HepG2 (cell line): ENCODE data around the gene ZNF500. TPM values are rescaled to one million over a fixed set of nuclear protein-coding genes. Genes with fewer than 3 reads are reported as not detected.

Experiments
- CHD4 ChIP-seq: fragments of 200-600 bp; sonication (generic); IDR thresholded peaks from 2 replicates; pipeline ENCODE4 v1.7.0; 2017; ENCODE audit warnings: mild to moderate bottlenecking, low read length, borderline replicate concordance
- GATAD1 ChIP-seq: IDR thresholded peaks from 2 replicates; pipeline ENCODE4 v1.6.1; 2016; ENCODE audit warnings: missing genetic modification reagents, missing compliant biosample characterization
- HDAC6 ChIP-seq: fragments of 200-600 bp; sonication (generic); IDR thresholded peaks from 2 replicates; pipeline ENCODE4 v1.7.0; 2017; ENCODE audit warnings: mild to moderate bottlenecking, antibody characterized with exemption, low read length, low read depth
- JDP2 ChIP-seq: sonication (generic); formaldehyde crosslinking; IDR thresholded peaks from 2 replicates; pipeline ENCODE4 v1.8.1; 2022; ENCODE audit warnings: missing genetic modification reagents, borderline replicate concordance
- JUN ChIP-seq: sonication (generic); formaldehyde crosslinking; IDR thresholded peaks from 2 replicates; pipeline ENCODE4 v1.4.0; 2020; ENCODE audit warnings: mild to moderate bottlenecking, missing genetic modification reagents
- NR2F2 ChIP-seq: IDR thresholded peaks from 2 replicates; pipeline ENCODE4 v1.6.1; 2012; ENCODE audit warnings: low read depth, inconsistent platforms, borderline replicate concordance
- SMC3 ChIP-seq: IDR thresholded peaks from 2 replicates; pipeline ENCODE4 v1.6.1; 2011; ENCODE audit warnings: low read length, improper control_type of control experiment
- TBX2 ChIP-seq: sonication (generic); formaldehyde crosslinking; IDR thresholded peaks from 2 replicates; pipeline ENCODE4 v1.5.0; 2020; ENCODE audit warnings: missing genetic modification reagents, mild to moderate bottlenecking, borderline replicate concordance
- XBP1 ChIP-seq: sonication (generic); formaldehyde crosslinking; IDR thresholded peaks from 2 replicates; pipeline ENCODE4 v1.5.0; 2020; ENCODE audit warnings: missing genetic modification reagents
- ZBTB7B ChIP-seq: sonication (generic); formaldehyde crosslinking; IDR thresholded peaks from 2 replicates; pipeline ENCODE4 v1.4.0; 2020; ENCODE audit warnings: missing genetic modification reagents
- ZNF143 ChIP-seq: sonication (generic); formaldehyde crosslinking; IDR thresholded peaks from 2 replicates; pipeline ENCODE4 v1.4.0; 2020; ENCODE audit warnings: missing genetic modification reagents
- ZNF557 ChIP-seq: sonication (generic); formaldehyde crosslinking; IDR thresholded peaks from 2 replicates; pipeline ENCODE4 v1.4.0; 2020; ENCODE audit warnings: missing genetic modification reagents
- ZNF776 ChIP-seq: sonication (generic); formaldehyde crosslinking; IDR thresholded peaks from 2 replicates; pipeline ENCODE4 v1.4.0; 2020; ENCODE audit warnings: mild to moderate bottlenecking, missing genetic modification reagents
- ZNF788 ChIP-seq: sonication (generic); formaldehyde crosslinking; IDR thresholded peaks from 2 replicates; pipeline ENCODE4 v1.5.0; 2020; ENCODE audit warnings: mild to moderate bottlenecking, missing genetic modification reagents, borderline replicate concordance
- polyA plus RNA-seq, 8 experiments: library from polyadenylated mRNA; depleted of rRNA in 3 of 8; stranded (reverse) in 7 of 8; unstranded in 1 of 8; fragments of >200 nt; fragmentation: Illumina TruSeq in 4 of 8; extraction: Trizol in 4 of 8; gene quantifications; 2 replicates each; pipeline versions ENCODE4 v1.2.1 to v1.2.3, GENCODE V29; 2011 to 2016; ENCODE audit warnings: low read depth in 4 of 8, missing spikeins in 1 of 8, mixed read lengths in 1 of 8; ENCODE audit not compliant: insufficient read depth in 1 of 8
- total RNA-seq, 5 experiments: library from RNA; depleted of rRNA; stranded (reverse); fragments of >200 nt; fragmentation: Illumina TruSeq; extraction: Trizol; gene quantifications; 2 replicates each; pipeline ENCODE4 v1.2.3, GENCODE V29; 2016; ENCODE audit warnings: low read depth in 1 of 5
- TF ChIP-seq, protein P1 (sequence below): sonication (generic); formaldehyde crosslinking; IDR thresholded peaks from 2 replicates; pipeline ENCODE4 v1.4.0; 2020; ENCODE audit warnings: mild to moderate bottlenecking, missing genetic modification reagents
- TF ChIP-seq, protein P2 (sequence below): sonication (generic); formaldehyde crosslinking; IDR thresholded peaks from 2 replicates; pipeline ENCODE4 v1.9.0; 2021; ENCODE audit warnings: missing genetic modification reagents, borderline replicate concordance
- TF ChIP-seq, protein P3 (sequence below): sonication (generic); formaldehyde crosslinking; IDR thresholded peaks from 2 replicates; pipeline ENCODE4 v1.4.0; 2020; ENCODE audit warnings: mild to moderate bottlenecking, missing genetic modification reagents
- TF ChIP-seq, protein P4 (sequence below), 2 experiments: sonication (generic) in 1 of 2; formaldehyde crosslinking in 1 of 2; IDR thresholded peaks; 2 replicates each; pipeline versions ENCODE4 v1.4.0 to v1.6.1; 2018 to 2020; ENCODE audit warnings: missing genetic modification reagents in 2 of 2, borderline replicate concordance in 1 of 2, low read depth in 1 of 2, mild to moderate bottlenecking in 1 of 2, missing biosample characterization in 1 of 2

Gene ZNF500
- total and polyA plus RNA-seq, 2 of the 13 experiments (the other 11 are each of a cell fraction or from before 2014, with no cell fraction given) = 6.1 to 12.2 TPM

GRCh38 chr16:4800290-4801041 lies 33.5 kb upstream of the ZNF500 start (continued):
- TF ChIP-seq, protein P1, sequence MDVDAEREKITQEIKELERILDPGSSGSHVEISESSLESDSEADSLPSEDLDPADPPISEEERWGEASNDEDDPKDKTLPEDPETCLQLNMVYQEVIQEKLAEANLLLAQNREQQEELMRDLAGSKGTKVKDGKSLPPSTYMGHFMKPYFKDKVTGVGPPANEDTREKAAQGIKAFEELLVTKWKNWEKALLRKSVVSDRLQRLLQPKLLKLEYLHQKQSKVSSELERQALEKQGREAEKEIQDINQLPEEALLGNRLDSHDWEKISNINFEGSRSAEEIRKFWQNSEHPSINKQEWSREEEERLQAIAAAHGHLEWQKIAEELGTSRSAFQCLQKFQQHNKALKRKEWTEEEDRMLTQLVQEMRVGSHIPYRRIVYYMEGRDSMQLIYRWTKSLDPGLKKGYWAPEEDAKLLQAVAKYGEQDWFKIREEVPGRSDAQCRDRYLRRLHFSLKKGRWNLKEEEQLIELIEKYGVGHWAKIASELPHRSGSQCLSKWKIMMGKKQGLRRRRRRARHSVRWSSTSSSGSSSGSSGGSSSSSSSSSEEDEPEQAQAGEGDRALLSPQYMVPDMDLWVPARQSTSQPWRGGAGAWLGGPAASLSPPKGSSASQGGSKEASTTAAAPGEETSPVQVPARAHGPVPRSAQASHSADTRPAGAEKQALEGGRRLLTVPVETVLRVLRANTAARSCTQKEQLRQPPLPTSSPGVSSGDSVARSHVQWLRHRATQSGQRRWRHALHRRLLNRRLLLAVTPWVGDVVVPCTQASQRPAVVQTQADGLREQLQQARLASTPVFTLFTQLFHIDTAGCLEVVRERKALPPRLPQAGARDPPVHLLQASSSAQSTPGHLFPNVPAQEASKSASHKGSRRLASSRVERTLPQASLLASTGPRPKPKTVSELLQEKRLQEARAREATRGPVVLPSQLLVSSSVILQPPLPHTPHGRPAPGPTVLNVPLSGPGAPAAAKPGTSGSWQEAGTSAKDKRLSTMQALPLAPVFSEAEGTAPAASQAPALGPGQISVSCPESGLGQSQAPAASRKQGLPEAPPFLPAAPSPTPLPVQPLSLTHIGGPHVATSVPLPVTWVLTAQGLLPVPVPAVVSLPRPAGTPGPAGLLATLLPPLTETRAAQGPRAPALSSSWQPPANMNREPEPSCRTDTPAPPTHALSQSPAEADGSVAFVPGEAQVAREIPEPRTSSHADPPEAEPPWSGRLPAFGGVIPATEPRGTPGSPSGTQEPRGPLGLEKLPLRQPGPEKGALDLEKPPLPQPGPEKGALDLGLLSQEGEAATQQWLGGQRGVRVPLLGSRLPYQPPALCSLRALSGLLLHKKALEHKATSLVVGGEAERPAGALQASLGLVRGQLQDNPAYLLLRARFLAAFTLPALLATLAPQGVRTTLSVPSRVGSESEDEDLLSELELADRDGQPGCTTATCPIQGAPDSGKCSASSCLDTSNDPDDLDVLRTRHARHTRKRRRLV (CRISPR knock-in tag) = no peak
- TF ChIP-seq SMC3 = no peak
- no peak for TF ChIP-seq JDP2
- no peak for TF ChIP-seq ZBTB7B (CRISPR knock-in tag)
- TF ChIP-seq, protein P2, sequence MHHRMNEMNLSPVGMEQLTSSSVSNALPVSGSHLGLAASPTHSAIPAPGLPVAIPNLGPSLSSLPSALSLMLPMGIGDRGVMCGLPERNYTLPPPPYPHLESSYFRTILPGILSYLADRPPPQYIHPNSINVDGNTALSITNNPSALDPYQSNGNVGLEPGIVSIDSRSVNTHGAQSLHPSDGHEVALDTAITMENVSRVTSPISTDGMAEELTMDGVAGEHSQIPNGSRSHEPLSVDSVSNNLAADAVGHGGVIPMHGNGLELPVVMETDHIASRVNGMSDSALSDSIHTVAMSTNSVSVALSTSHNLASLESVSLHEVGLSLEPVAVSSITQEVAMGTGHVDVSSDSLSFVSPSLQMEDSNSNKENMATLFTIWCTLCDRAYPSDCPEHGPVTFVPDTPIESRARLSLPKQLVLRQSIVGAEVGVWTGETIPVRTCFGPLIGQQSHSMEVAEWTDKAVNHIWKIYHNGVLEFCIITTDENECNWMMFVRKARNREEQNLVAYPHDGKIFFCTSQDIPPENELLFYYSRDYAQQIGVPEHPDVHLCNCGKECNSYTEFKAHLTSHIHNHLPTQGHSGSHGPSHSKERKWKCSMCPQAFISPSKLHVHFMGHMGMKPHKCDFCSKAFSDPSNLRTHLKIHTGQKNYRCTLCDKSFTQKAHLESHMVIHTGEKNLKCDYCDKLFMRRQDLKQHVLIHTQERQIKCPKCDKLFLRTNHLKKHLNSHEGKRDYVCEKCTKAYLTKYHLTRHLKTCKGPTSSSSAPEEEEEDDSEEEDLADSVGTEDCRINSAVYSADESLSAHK (CRISPR knock-in tag) = no peak
- no peak for TF ChIP-seq HDAC6
- TF ChIP-seq JUN (CRISPR knock-in tag) = no peak
- TF ChIP-seq, protein P3, sequence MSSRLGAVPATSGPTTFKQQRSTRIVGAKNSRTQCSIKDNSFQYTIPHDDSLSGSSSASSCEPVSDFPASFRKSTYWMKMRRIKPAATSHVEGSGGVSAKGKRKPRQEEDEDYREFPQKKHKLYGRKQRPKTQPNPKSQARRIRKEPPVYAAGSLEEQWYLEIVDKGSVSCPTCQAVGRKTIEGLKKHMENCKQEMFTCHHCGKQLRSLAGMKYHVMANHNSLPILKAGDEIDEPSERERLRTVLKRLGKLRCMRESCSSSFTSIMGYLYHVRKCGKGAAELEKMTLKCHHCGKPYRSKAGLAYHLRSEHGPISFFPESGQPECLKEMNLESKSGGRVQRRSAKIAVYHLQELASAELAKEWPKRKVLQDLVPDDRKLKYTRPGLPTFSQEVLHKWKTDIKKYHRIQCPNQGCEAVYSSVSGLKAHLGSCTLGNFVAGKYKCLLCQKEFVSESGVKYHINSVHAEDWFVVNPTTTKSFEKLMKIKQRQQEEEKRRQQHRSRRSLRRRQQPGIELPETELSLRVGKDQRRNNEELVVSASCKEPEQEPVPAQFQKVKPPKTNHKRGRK (CRISPR knock-in tag) = no peak
- peak; percentile 27; the same call in 1 of the 2 replicates for TF ChIP-seq TBX2
- TF ChIP-seq CHD4 = no peak
- TF ChIP-seq ZNF557 (CRISPR knock-in tag) = no peak
- TF ChIP-seq, protein P4, sequence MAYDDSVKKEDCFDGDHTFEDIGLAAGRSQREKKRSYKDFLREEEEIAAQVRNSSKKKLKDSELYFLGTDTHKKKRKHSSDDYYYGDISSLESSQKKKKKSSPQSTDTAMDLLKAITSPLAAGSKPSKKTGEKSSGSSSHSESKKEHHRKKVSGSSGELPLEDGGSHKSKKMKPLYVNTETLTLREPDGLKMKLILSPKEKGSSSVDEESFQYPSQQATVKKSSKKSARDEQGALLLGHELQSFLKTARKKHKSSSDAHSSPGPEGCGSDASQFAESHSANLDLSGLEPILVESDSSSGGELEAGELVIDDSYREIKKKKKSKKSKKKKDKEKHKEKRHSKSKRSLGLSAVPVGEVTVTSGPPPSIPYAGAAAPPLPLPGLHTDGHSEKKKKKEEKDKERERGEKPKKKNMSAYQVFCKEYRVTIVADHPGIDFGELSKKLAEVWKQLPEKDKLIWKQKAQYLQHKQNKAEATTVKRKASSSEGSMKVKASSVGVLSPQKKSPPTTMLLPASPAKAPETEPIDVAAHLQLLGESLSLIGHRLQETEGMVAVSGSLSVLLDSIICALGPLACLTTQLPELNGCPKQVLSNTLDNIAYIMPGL (CRISPR knock-in tag; IDR thresholded peaks at IDR 0.05; ENCODE audit: borderline replicate concordance in 1 of 2, low read depth in 1 of 2) = no peak
- TF ChIP-seq GATAD1 = peak; percentile 54
- no peak for TF ChIP-seq ZNF776
- no peak for TF ChIP-seq ZNF788 (CRISPR knock-in tag)
- TF ChIP-seq ZNF143 (CRISPR knock-in tag) = peak; percentile 51; the same call in 1 of the 2 replicates
- no peak for TF ChIP-seq NR2F2
- TF ChIP-seq XBP1 (CRISPR knock-in tag) = no peak
